Measurements from ENCODE around the gene SGPP1.
"Not testable (repeated sequence)": the region's sequence is repeated elsewhere in the genome, so short reads cannot be mapped to it uniquely, and the experiment has no call there.

Gene SGPP1

GRCh38 chr14:63672417-63673180, 55.3 kb downstream of the SGPP1 start:
- no peak for DNase-seq

- no peak for DNase-seq
Observed at GRCh38 chr14:63671987-63672386, 55.9 kb downstream of the SGPP1 start.

GRCh38 chr14:63670692-63671091, 57.2 kb downstream of the SGPP1 start:
- no peak for DNase-seq

GRCh38 chr14:63666335-63666734, 61.5 kb downstream of the SGPP1 start:
- no peak for DNase-seq

GRCh38 chr14:63663428-63664341, 64.2 kb downstream of the SGPP1 start:
- DNase-seq: no peak

- DNase-seq: no peak
Observed at GRCh38 chr14:63662776-63663175, 65.1 kb downstream of the SGPP1 start.

GRCh38 chr14:63661881-63662280, 66.0 kb downstream of the SGPP1 start:
- not testable (repeated sequence) for DNase-seq

- DNase-seq: no peak
Observed at GRCh38 chr14:63659726-63660125, 68.1 kb downstream of the SGPP1 start.

- DNase-seq: no peak
Observed at GRCh38 chr14:63656194-63656593, 71.7 kb downstream of the SGPP1 start.

GRCh38 chr14:63654936-63655335, 72.9 kb downstream of the SGPP1 start:
- DNase-seq: no peak

GRCh38 chr14:63654346-63654745, 73.5 kb downstream of the SGPP1 start:
- DNase-seq: no peak

- no peak for DNase-seq
Observed at GRCh38 chr14:63652406-63652805, 75.5 kb downstream of the SGPP1 start.

- no peak for DNase-seq
Observed at GRCh38 chr14:63650256-63650952, 77.5 kb downstream of the SGPP1 start.

GRCh38 chr14:63647696-63648410, 80.0 kb downstream of the SGPP1 start:
- no peak for DNase-seq

- no peak for DNase-seq
Observed at GRCh38 chr14:63644741-63645140, 83.1 kb downstream of the SGPP1 start.

GRCh38 chr14:63642656-63643382, 85.0 kb downstream of the SGPP1 start:
- DNase-seq: no peak

- DNase-seq: peak; percentile 67
Observed at GRCh38 chr14:63642229-63642611, 85.6 kb downstream of the SGPP1 start.

GRCh38 chr14:63641473-63642228, 86.2 kb downstream of the SGPP1 start, which contains the start of gene WDR89:
WDR89 (minus strand) TSS chr14:63641871; CDS start chr14:63599942, 41,929 bp downstream.
- DNase-seq: peak; percentile 96

- DNase-seq: no peak
Observed at GRCh38 chr14:63638493-63638892, 89.4 kb downstream of the SGPP1 start.

- not testable (repeated sequence) for DNase-seq
Observed at GRCh38 chr14:63636094-63636635, 91.7 kb downstream of the SGPP1 start.

Data from NK-92 treated with Interleukin-12 subunit alpha and Interleukin-12 subunit beta, amount 100 ng/mL, for 24 hours (cell line).